ENCODE data around the gene KRT3. TPM values are rescaled to one million over a fixed set of nuclear protein-coding genes. Genes with fewer than 3 reads are reported as not detected.

The KRT3 gene
- total and polyA plus RNA-seq, 2 donors from 2014 or later = not detected

DNA sequence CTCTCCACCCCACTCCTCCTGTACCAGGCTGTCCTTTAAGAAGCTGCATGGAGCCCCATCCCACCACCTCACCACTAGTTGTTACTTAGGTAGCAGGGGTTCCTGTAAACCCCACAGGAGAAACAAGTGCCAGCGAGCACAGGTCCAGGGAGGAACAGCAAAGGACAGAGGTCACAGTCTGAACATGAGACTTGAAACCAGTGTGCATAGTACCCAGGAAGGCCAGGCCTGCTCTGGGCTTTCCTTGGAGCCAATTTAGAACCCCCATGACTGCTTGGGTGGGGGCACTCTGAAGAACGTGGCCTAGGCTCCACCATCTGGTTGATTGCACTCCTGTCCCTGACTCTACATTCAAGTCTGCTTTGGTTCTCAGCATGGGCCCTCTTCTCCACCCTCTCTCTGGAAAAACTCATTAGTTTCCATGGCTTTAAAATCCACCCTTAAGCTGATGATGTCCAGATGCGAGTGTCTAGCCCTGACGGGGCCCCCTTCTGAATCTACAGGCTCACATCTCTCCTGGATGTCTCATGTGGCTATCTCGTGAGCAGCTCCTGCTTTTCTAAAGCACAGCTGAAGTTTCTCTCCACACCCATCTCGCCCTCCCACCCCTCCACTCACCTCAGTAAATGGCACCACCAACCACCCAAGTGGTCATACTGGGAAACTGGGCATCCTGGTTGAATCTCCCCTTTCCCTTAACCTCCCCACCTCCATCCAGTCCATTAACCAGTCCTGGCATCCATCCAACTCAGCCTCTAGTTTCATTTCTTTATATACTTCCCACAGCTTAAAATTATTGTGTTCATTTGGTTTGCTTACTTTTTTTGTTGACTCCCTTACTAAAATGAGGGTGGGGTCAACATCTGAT is 8.4 kb downstream of the KRT3 start:
- no peak for FAIRE-seq
- Histone ChIP-seq H3K9me3 (ENCODE audit: control insufficient read depth in 2 of 3, insufficient read depth in 1 of 3, low read length in 3 of 3) (no peaks in the 10 kb centered on the region), H3K36me3 (ENCODE audit: control insufficient read depth in 2 of 3, insufficient read depth in 3 of 3, low read length in 3 of 3) (no peaks in the 10 kb centered on the region), H3K27ac (ENCODE audit: low read depth in 2 of 2, low read length in 2 of 2) (no peak overlapping the region), H3K4me1 (ENCODE audit: control insufficient read depth in 2 of 3, insufficient read depth in 2 of 3, low read depth in 1 of 3, low read length in 3 of 3) (peaks cover 0 to 2% (median 0%) of the 10 kb centered on the region in 3 donors), H3K4me3 (ENCODE audit: low read length in 3 of 3) (no peak overlapping the region), H3K9ac (ENCODE audit: low read length in 3 of 3) (no peak overlapping the region), H3K27me3 (ENCODE audit: control insufficient read depth, insufficient read depth, low read length) (no peaks in the 10 kb centered on the region)
- intact Hi-C loops (cut with DNase I) = no loop called here
- no peak for TF ChIP-seq CTCF (IDR thresholded peaks at IDR 0.05; ENCODE audit: borderline replicate concordance, extremely low read depth, insufficient read depth)
- no peak for DNase-seq

DNA sequence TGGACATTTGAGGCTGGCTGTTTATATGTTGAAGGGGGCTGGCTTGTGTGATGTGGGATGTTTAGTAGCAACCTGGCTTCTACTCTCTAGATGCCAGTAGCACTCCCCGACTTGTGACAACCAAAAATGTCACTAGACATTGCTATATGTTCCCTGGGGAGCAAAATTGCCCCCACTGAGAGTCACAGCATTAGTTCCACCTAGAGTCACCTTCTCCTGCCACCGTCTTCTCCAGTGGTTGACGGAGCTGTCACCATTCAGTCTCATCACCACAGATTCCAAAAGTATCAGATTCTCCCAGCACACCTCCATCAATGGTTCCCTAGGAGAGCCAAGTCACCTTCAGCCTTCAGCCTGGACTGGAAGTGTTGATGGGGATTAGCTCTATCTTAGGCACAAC is 11.0 kb downstream of the KRT3 start:
- no peak for TF ChIP-seq CTCF (IDR thresholded peaks at IDR 0.05; ENCODE audit: borderline replicate concordance, extremely low read depth, insufficient read depth)

DNA sequence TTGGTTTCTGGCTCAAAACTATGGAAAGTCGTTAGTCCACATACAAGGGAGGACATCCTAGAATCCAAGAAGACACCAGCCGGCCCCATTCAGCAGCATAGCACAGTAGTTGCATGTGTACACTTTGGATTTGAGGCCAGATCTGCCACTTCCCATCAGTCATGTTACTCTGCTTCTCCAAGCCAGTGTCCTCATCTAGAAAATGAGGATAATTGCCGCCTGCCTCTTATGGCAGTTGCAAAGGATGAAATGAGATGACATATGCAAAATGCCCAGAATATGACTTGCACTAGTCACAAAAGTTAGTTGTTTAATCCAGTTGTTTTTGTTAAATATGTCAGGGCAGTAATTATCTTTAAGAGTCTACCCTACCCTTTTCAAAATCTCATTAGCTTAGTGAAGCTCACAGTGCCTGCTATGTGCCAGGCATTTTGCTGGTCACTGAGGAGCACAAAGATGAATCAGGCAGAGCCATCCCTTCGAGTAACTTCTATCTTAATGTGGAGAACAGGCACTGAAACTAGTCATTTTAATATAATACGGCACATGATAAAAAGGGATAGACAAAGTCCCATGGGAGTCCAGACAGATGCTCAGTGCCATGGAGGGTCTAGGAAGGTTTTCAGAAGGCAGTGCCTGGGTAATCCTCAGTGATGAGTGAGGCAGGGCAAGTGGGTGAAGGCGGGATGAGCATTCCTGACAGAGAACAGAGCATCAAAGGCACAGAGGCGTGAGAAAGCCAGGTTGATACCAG is 12.2 kb downstream of the KRT3 start:
- no peaks in the 10 kb centered on the region for H3K9me3 ChIP-seq (ENCODE audit: control insufficient read depth in 2 of 3, insufficient read depth in 1 of 3, low read length in 3 of 3)
- intact Hi-C loops (cut with DNase I) = no loop called here
- DNase-seq (no peak), FAIRE-seq (no peak)
- no peak overlapping the region for H3K4me3 ChIP-seq (ENCODE audit: low read length in 3 of 3)
- no peak overlapping the region for H3K9ac ChIP-seq (ENCODE audit: low read length in 3 of 3)
- TF ChIP-seq CTCF (IDR thresholded peaks at IDR 0.05; ENCODE audit: borderline replicate concordance, extremely low read depth, insufficient read depth) = no peak
- peaks cover 2% of the 10 kb centered on the region for H3K27me3 ChIP-seq (ENCODE audit: control insufficient read depth, insufficient read depth, low read length)
- no peaks in the 10 kb centered on the region for H3K4me1 ChIP-seq (ENCODE audit: control insufficient read depth in 2 of 3, insufficient read depth in 2 of 3, low read depth in 1 of 3, low read length in 3 of 3)
- H3K27ac ChIP-seq (ENCODE audit: low read depth in 2 of 2, low read length in 2 of 2) = no peak overlapping the region
- no peaks in the 10 kb centered on the region for H3K36me3 ChIP-seq (ENCODE audit: control insufficient read depth in 2 of 3, insufficient read depth in 3 of 3, low read length in 3 of 3)

More for the DNA sequence above, 11.0 kb downstream of the KRT3 start:
- no peaks in the 10 kb centered on the region for H3K9me3 ChIP-seq (ENCODE audit: control insufficient read depth in 2 of 3, insufficient read depth in 1 of 3, low read length in 3 of 3)
- DNase-seq (no peak), FAIRE-seq (no peak)
- intact Hi-C loops (cut with DNase I) = no loop called here
- no peak overlapping the region for H3K4me3 ChIP-seq (ENCODE audit: low read length in 3 of 3)
- no peaks in the 10 kb centered on the region for H3K36me3 ChIP-seq (ENCODE audit: control insufficient read depth in 2 of 3, insufficient read depth in 3 of 3, low read length in 3 of 3)
- H3K4me1 ChIP-seq (ENCODE audit: control insufficient read depth in 2 of 3, insufficient read depth in 2 of 3, low read depth in 1 of 3, low read length in 3 of 3) = no peaks in the 10 kb centered on the region
- H3K27me3 ChIP-seq (ENCODE audit: control insufficient read depth, insufficient read depth, low read length) = peaks cover 2% of the 10 kb centered on the region
- no peak overlapping the region for H3K9ac ChIP-seq (ENCODE audit: low read length in 3 of 3)
- no peak overlapping the region for H3K27ac ChIP-seq (ENCODE audit: low read depth in 2 of 2, low read length in 2 of 2)
